ENCODE measurements around the gene SMARCA4. TPM values are rescaled to one million over a fixed set of nuclear protein-coding genes. Genes with fewer than 3 reads are reported as not detected.

The SMARCA4 gene
- total RNA-seq, 6 experiments from 2014 or later, result 105 to 116 (median 114) TPM

DNA sequence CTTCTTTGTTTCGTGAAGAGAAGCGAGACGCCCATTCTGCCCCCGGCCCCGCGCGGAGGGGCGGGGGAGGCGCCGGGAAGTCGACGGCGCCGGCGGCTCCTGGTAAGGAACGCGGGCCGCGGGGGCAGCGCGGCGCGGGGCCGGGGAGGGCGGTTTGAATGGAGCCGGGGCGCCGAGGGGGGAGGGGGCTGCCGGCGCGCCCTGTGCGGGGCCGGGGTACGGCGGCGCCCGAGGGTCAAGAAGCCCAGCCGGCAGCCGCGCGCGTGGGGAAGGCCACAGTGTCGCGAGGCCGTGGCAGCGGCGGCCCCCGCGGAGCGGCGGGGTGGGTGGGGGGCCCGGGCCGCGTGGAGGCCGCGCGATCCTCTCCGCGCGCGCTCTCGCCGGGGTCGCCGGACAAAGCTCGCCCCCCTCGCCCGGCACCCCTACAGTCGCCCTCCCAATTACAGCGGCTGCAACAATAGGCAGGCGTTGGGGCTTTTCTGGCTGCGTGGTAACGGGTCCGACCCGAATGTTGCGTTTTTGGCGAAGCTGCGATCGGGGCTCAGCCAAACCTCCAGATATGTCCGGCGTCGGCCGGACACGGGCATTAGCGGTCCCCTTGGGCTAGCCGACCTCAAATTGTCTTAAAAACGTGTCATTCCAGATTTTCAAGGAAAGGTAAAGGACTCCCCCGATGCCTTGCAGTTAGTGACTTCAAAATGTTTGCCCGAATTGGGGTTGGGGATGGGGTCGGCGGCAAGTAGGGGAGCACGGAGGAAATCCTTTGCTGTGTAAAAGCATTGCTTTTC, 437 bp downstream of the SMARCA4 start:
- DNase-seq, result no peak
- no peak for TF ChIP-seq CTCF (IDR thresholded peaks at IDR 0.05)
- H3K4me3 Mint-ChIP-seq, result peak overlapping the region; percentile 94
- H3K27ac Mint-ChIP-seq, result peak overlapping the region; percentile 91
- H3K27me3 Mint-ChIP-seq (ENCODE audit: insufficient read depth), result no peaks in the 10 kb centered on the region; the same call in 1 of the 2 replicates
- H3K4me1 Mint-ChIP-seq (ENCODE audit: low read depth), result peaks cover 25% of the 10 kb centered on the region
- H3K9me3 Mint-ChIP-seq, result no peaks in the 10 kb centered on the region
- peaks cover 5% of the 10 kb centered on the region; the same call in 1 of the 2 replicates for H3K36me3 Mint-ChIP-seq (ENCODE audit: low read depth)

DNA sequence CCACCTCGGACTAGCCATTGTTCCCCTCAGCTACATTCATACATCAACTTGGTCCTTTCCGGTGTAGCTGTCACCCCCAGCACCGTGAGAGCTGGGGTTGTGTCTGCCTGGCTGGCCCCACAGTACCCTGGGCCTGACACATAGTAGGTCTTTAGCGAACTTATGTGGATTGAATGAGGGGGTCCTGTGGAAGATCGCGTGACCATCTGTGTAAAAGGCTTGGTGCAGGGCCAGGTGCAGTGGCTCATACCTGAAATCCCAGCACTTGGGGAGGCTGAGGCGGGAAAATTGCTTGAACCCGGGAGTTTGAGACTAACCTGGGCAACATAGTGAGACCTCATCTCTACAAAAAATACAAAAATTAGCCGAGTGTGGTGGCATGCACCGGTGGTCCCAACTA, 2.0 kb downstream of the SMARCA4 start:
- Mint-ChIP-seq H3K4me1 (ENCODE audit: low read depth) (peaks cover 31% of the 10 kb centered on the region), H3K4me3 (peak overlapping the region; percentile 94), H3K27me3 (ENCODE audit: insufficient read depth) (no peaks in the 10 kb centered on the region; the same call in 1 of the 2 replicates), H3K9me3 (no peaks in the 10 kb centered on the region), H3K36me3 (ENCODE audit: low read depth) (peaks cover 9% of the 10 kb centered on the region; the same call in 1 of the 2 replicates), H3K27ac (no peak overlapping the region; the same call in 1 of the 2 replicates)
- DNase-seq, result no peak
- TF ChIP-seq CTCF (IDR thresholded peaks at IDR 0.05), result no peak

DNA sequence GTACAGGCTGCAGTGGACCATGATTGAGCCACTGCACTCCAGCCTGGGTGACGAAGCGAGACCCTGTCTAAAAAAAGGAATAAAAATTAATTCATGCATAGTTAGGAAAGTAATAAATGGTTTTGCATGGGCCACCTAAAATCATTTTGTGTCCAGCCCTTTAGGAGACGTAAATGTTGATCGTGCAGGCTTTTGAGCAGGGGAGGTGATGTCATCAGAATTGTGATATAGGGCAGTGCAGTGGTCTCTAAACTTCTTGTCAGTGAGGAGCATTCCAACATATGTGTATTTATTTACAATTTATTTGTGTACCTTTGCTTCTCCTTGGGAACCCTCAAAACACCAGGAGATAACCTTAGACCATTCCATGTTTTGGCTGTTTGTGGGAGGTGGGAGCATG, 3.0 kb downstream of the SMARCA4 start:
- no peak for TF ChIP-seq CTCF (IDR thresholded peaks at IDR 0.05)
- DNase-seq, result no peak
- H3K27ac Mint-ChIP-seq, result no peak overlapping the region
- H3K36me3 Mint-ChIP-seq (ENCODE audit: low read depth), result peaks cover 9% of the 10 kb centered on the region; the same call in 1 of the 2 replicates
- H3K9me3 Mint-ChIP-seq, result no peaks in the 10 kb centered on the region
- H3K4me1 Mint-ChIP-seq (ENCODE audit: low read depth), result peaks cover 39% of the 10 kb centered on the region
- no peak overlapping the region; the same call in 1 of the 2 replicates for H3K4me3 Mint-ChIP-seq
- peaks cover under 1% of the 10 kb centered on the region; the same call in 1 of the 2 replicates for H3K27me3 Mint-ChIP-seq (ENCODE audit: insufficient read depth)

- peaks cover 9% of the 10 kb centered on the region; the same call in 1 of the 2 replicates for H3K36me3 Mint-ChIP-seq (ENCODE audit: low read depth)
- peak; percentile 48; the same call in 1 of the 2 replicates for TF ChIP-seq CTCF (IDR thresholded peaks at IDR 0.05)
- H3K27ac Mint-ChIP-seq, result no peak overlapping the region
- H3K4me3 Mint-ChIP-seq, result no peak overlapping the region
- H3K9me3 Mint-ChIP-seq, result no peaks in the 10 kb centered on the region
- H3K27me3 Mint-ChIP-seq (ENCODE audit: insufficient read depth), result peaks cover 2% of the 10 kb centered on the region; the same call in 1 of the 2 replicates
- peaks cover 45% of the 10 kb centered on the region for H3K4me1 Mint-ChIP-seq (ENCODE audit: low read depth)
- no peak for DNase-seq
These were observed 4.1 kb downstream of the SMARCA4 start for GRCh38 chr19:10964903-10965302.

- no peak for DNase-seq
- H3K9me3 Mint-ChIP-seq, result no peaks in the 10 kb centered on the region
- H3K4me1 Mint-ChIP-seq (ENCODE audit: low read depth), result peaks cover 45% of the 10 kb centered on the region
- no peak for TF ChIP-seq CTCF (IDR thresholded peaks at IDR 0.05)
- H3K27ac Mint-ChIP-seq, result no peak overlapping the region
- peaks cover 9% of the 10 kb centered on the region; the same call in 1 of the 2 replicates for H3K36me3 Mint-ChIP-seq (ENCODE audit: low read depth)
- H3K4me3 Mint-ChIP-seq, result no peak overlapping the region
- peaks cover 2% of the 10 kb centered on the region; the same call in 1 of the 2 replicates for H3K27me3 Mint-ChIP-seq (ENCODE audit: insufficient read depth)
These were observed 4.6 kb downstream of the SMARCA4 start for GRCh38 chr19:10965398-10965797.

All from HFFc6 (cell line).